Liver (tissue), 3 donors: Measurements from ENCODE around the gene NFATC1.
"Not testable (repeated sequence)": the region's sequence is repeated elsewhere in the genome, so short reads cannot be mapped to it uniquely, and the experiment has no call there.

Source experiments
- CTCF ChIP-seq: fragments of 150-350 bp; IDR thresholded peaks from 2 replicates; pipeline ENCODE4 v1.5.1; 2017; ENCODE audit warnings: improper control_type of control experiment, low read depth, low read length; ENCODE audit not compliant: missing input control
- MAX ChIP-seq: IDR thresholded peaks from 2 replicates; pipeline ENCODE4 v1.6.1; 2016; ENCODE audit warnings: antibody characterized with exemption
- NR2F2 ChIP-seq: IDR thresholded peaks from 2 replicates; pipeline ENCODE4 v1.6.1; 2016; ENCODE audit warnings: antibody characterized with exemption
- RAD21 ChIP-seq, 2 donors: IDR thresholded peaks; 2 replicates each; pipeline ENCODE4 v1.6.1; 2016; ENCODE audit warnings: antibody characterized with exemption in 2 of 2, mild to moderate bottlenecking in 2 of 2
- TAF1 ChIP-seq: conservative IDR thresholded peaks from 2 replicates; pipeline ENCODE4 v1.6.1; 2016; ENCODE audit warnings: antibody characterized with exemption, mild to moderate bottlenecking
- YY1 ChIP-seq: IDR thresholded peaks from 2 replicates; pipeline ENCODE4 v1.6.1; 2016; ENCODE audit warnings: antibody characterized with exemption, mild to moderate bottlenecking
- ZBTB33 ChIP-seq: IDR thresholded peaks from 2 replicates; pipeline ENCODE4 v1.6.1; 2016; ENCODE audit warnings: antibody characterized with exemption
- donor health status: healthy.
- donor health status: healthy.

GRCh38 chr18:79505465-79505864 is 109.7 kb downstream of the NFATC1 start:
- not testable (repeated sequence) for TF ChIP-seq TAF1; ZBTB33; MAX; CTCF; YY1; NR2F2; RAD21 (IDR thresholded peaks at IDR 0.05)
